ENCODE measurements around the gene EFCAB7. TPM values are rescaled to one million over a fixed set of nuclear protein-coding genes. Genes with fewer than 3 reads are reported as not detected.

EFCAB7 gene
- total and polyA plus RNA-seq, 2 of the 13 experiments (the other 11 are each of a cell fraction or from before 2014, with no cell fraction given) = 1.7 to 5.4 TPM

DNA sequence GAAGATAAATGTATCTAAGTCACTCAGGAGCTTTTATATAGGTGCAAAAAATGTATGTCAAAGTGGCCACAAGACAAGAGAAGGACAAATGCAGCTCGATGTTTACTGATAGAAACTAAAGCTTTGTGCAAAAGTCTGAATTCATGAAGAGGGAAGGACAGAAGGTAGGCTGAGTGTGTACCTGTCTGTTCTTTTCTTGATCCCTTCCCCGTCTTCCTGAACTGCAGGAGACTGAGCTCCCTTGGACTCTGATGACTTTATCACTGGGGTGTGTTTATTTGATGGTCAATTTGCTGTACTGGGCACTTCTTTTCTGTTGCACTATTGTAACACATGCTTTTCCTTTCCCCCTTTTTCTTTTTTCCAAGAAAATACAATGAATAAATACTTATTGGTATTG is 25.7 kb upstream of the EFCAB7 start:
- 95% methylated on average over 2 of the region's 2 CpGs for WGBS (ENCODE audit: low lambda C conversion rate)
- CTCF ChIA-PET (ENCODE audit: low intra/inter-chr PET ratio, low total read pairs) = no interaction called here
- FAIRE-seq = no peak

More for the DNA sequence above, 25.7 kb upstream of the EFCAB7 start:
- Histone ChIP-seq H2AFZ (ENCODE audit: low read length) (no peak overlapping the region), H3K4me3 (replicated peaks in 1 of 3; ENCODE audit: insufficient read depth in 1 of 3, low read depth in 2 of 3, low read length in 3 of 3) (no peak overlapping the region), H3K9me3 (ENCODE audit: low read length) (no peaks in the 10 kb centered on the region), H3K27me3 (ENCODE audit: control insufficient read depth in 1 of 2, insufficient read depth in 2 of 2, low read length in 2 of 2) (no peaks in the 10 kb centered on the region), H3K9ac (ENCODE audit: insufficient read depth, low read depth, low read length) (no peak overlapping the region), H4K20me1 (ENCODE audit: insufficient read depth, low read length) (no peaks in the 10 kb centered on the region), H3K4me1 (ENCODE audit: insufficient read depth, low read length) (no peaks in the 10 kb centered on the region), H3K27ac (ENCODE audit: extremely low read length, insufficient read depth, low read length) (no peak overlapping the region), H3K36me3 (replicated peaks in 1 of 2; ENCODE audit: control insufficient read depth in 1 of 2, insufficient read depth in 2 of 2, low read length in 2 of 2) (no peaks in the 10 kb centered on the region), H3K4me2 (ENCODE audit: low read depth, low read length) (no peak overlapping the region), H3K79me2 (ENCODE audit: insufficient read depth, low read length) (no peaks in the 10 kb centered on the region)
- in situ Hi-C loops (cut with HindIII; ENCODE audit: extremely low pct_ligation_motif_present, low pct_unique_long_range_greater_than_20kb) = no loop called here
- no peak for ATAC-seq
- intact Hi-C loops (cut with micrococcal nuclease; ENCODE audit: unreplicated experiment) = no loop called here
- BruUV-seq (replicated peaks) = no TSS peak
- DNase-seq (ENCODE audit: low spot score) = no peak
- POLR2A ChIA-PET = no interaction called here
- TF ChIP-seq, protein P1, sequence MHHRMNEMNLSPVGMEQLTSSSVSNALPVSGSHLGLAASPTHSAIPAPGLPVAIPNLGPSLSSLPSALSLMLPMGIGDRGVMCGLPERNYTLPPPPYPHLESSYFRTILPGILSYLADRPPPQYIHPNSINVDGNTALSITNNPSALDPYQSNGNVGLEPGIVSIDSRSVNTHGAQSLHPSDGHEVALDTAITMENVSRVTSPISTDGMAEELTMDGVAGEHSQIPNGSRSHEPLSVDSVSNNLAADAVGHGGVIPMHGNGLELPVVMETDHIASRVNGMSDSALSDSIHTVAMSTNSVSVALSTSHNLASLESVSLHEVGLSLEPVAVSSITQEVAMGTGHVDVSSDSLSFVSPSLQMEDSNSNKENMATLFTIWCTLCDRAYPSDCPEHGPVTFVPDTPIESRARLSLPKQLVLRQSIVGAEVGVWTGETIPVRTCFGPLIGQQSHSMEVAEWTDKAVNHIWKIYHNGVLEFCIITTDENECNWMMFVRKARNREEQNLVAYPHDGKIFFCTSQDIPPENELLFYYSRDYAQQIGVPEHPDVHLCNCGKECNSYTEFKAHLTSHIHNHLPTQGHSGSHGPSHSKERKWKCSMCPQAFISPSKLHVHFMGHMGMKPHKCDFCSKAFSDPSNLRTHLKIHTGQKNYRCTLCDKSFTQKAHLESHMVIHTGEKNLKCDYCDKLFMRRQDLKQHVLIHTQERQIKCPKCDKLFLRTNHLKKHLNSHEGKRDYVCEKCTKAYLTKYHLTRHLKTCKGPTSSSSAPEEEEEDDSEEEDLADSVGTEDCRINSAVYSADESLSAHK (CRISPR knock-in tag; IDR thresholded peaks at IDR 0.05; ENCODE audit: borderline replicate concordance) = no peak
- TF ChIP-seq ZC3H13 (CRISPR knock-in tag; IDR thresholded peaks at IDR 0.05) (no peak), GATAD1 (CRISPR knock-in tag; IDR thresholded peaks at IDR 0.05) (no peak), ZNF557 (CRISPR knock-in tag; IDR thresholded peaks at IDR 0.05) (no peak), NFYB (CRISPR knock-in tag; IDR thresholded peaks at IDR 0.05) (no peak), SMARCC2 (IDR thresholded peaks at IDR 0.05) (no peak), XBP1 (CRISPR knock-in tag; IDR thresholded peaks at IDR 0.05) (no peak), ERF (CRISPR knock-in tag; IDR thresholded peaks at IDR 0.05) (no peak), JDP2 (CRISPR knock-in tag; IDR thresholded peaks at IDR 0.05; ENCODE audit: borderline replicate concordance) (no peak), PHF5A (CRISPR knock-in tag; IDR thresholded peaks at IDR 0.05; ENCODE audit: low read depth, unreplicated experiment) (no peak)
- TF ChIP-seq, protein P2, sequence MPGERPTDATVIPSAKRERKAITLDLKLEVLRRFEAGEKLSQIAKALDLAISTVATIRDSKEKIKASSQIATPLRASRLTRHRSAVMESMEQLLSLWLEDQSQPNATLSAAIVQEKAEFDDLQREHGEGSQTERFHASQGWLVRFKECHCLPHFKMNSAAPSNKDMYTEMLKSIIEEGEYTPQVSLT (CRISPR knock-in tag; IDR thresholded peaks at IDR 0.05; ENCODE audit: borderline replicate concordance, low read depth) = no peak
- TF ChIP-seq, protein P3, sequence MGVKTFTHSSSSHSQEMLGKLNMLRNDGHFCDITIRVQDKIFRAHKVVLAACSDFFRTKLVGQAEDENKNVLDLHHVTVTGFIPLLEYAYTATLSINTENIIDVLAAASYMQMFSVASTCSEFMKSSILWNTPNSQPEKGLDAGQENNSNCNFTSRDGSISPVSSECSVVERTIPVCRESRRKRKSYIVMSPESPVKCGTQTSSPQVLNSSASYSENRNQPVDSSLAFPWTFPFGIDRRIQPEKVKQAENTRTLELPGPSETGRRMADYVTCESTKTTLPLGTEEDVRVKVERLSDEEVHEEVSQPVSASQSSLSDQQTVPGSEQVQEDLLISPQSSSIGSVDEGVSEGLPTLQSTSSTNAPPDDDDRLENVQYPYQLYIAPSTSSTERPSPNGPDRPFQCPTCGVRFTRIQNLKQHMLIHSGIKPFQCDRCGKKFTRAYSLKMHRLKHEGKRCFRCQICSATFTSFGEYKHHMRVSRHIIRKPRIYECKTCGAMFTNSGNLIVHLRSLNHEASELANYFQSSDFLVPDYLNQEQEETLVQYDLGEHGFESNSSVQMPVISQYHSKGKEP (CRISPR knock-in tag; IDR thresholded peaks at IDR 0.05) = no peak
- TF ChIP-seq, protein P4, sequence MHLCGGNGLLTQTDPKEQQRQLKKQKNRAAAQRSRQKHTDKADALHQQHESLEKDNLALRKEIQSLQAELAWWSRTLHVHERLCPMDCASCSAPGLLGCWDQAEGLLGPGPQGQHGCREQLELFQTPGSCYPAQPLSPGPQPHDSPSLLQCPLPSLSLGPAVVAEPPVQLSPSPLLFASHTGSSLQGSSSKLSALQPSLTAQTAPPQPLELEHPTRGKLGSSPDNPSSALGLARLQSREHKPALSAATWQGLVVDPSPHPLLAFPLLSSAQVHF (CRISPR knock-in tag; IDR thresholded peaks at IDR 0.05) = no peak
